ENCODE results near the gene GLTP.
A peak's percentile ranks its signal among the peaks of the same experiment; 100 is the strongest.

The GLTP gene

GRCh38 chr12:109883461-109883860 lies 3.1 kb upstream of the GLTP start:
- no peak overlapping the region for H3K4me3 ChIP-seq (ENCODE audit: low read depth, low read length)

GRCh38 chr12:109881752-109882151 lies 1.4 kb upstream of the GLTP start:
- H3K4me3 ChIP-seq (ENCODE audit: low read depth, low read length): no peak overlapping the region
- no peak for DNase-seq (ENCODE audit: low read depth)
- TF ChIP-seq MYC (IDR thresholded peaks at IDR 0.05; ENCODE audit: low read depth, low read length) (no peak), POLR2A (IDR thresholded peaks at IDR 0.05; ENCODE audit: extremely low read depth, insufficient read length) (no peak)
- TF ChIP-seq, protein P1, sequence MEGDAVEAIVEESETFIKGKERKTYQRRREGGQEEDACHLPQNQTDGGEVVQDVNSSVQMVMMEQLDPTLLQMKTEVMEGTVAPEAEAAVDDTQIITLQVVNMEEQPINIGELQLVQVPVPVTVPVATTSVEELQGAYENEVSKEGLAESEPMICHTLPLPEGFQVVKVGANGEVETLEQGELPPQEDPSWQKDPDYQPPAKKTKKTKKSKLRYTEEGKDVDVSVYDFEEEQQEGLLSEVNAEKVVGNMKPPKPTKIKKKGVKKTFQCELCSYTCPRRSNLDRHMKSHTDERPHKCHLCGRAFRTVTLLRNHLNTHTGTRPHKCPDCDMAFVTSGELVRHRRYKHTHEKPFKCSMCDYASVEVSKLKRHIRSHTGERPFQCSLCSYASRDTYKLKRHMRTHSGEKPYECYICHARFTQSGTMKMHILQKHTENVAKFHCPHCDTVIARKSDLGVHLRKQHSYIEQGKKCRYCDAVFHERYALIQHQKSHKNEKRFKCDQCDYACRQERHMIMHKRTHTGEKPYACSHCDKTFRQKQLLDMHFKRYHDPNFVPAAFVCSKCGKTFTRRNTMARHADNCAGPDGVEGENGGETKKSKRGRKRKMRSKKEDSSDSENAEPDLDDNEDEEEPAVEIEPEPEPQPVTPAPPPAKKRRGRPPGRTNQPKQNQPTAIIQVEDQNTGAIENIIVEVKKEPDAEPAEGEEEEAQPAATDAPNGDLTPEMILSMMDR (IDR thresholded peaks at IDR 0.05; ENCODE audit: low read depth, low read length): no peak
- TF ChIP-seq, protein P2, sequence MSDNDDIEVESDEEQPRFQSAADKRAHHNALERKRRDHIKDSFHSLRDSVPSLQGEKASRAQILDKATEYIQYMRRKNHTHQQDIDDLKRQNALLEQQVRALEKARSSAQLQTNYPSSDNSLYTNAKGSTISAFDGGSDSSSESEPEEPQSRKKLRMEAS (IDR thresholded peaks at IDR 0.05; ENCODE audit: low read depth, low read length): no peak

More at GRCh38 chr12:109883461-109883860, 3.1 kb upstream of the GLTP start:
- TF ChIP-seq MYC (IDR thresholded peaks at IDR 0.05; ENCODE audit: low read depth, low read length) (no peak), POLR2A (IDR thresholded peaks at IDR 0.05; ENCODE audit: extremely low read depth, insufficient read length) (no peak)
- TF ChIP-seq, protein P2 (IDR thresholded peaks at IDR 0.05; ENCODE audit: low read depth, low read length): no peak
- TF ChIP-seq, protein P1 (IDR thresholded peaks at IDR 0.05; ENCODE audit: low read depth, low read length): no peak
- no peak for DNase-seq (ENCODE audit: low read depth)

DNA sequence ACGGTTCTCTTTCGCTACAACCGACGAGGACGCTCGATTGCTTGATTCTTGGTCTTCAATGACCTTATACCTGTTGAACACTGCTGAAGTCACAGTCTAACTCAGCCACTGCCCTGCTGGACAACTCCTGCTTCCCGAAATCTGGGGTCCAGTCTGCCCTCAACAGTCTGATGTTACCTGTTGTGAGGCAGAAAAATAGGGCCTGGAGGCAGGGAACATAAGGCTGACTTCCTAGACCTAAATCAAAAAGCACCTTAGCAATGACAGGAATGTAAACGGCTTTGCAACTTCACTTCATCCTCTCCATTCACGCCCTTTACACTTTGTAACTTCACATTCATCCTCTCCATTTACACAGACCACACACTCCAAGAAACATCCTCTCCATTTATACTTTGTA lies 597 bp upstream of the GLTP start:
- no peak for DNase-seq (ENCODE audit: low read depth)
- TF ChIP-seq, protein P1 (IDR thresholded peaks at IDR 0.05; ENCODE audit: low read depth, low read length): no peak
- TF ChIP-seq POLR2A (IDR thresholded peaks at IDR 0.05; ENCODE audit: extremely low read depth, insufficient read length): no peak
- TF ChIP-seq, protein P2 (IDR thresholded peaks at IDR 0.05; ENCODE audit: low read depth, low read length): no peak
- no peak for TF ChIP-seq MYC (IDR thresholded peaks at IDR 0.05; ENCODE audit: low read depth, low read length)
- peak overlapping the region; percentile 48 for H3K4me3 ChIP-seq (ENCODE audit: low read depth, low read length)

DNA sequence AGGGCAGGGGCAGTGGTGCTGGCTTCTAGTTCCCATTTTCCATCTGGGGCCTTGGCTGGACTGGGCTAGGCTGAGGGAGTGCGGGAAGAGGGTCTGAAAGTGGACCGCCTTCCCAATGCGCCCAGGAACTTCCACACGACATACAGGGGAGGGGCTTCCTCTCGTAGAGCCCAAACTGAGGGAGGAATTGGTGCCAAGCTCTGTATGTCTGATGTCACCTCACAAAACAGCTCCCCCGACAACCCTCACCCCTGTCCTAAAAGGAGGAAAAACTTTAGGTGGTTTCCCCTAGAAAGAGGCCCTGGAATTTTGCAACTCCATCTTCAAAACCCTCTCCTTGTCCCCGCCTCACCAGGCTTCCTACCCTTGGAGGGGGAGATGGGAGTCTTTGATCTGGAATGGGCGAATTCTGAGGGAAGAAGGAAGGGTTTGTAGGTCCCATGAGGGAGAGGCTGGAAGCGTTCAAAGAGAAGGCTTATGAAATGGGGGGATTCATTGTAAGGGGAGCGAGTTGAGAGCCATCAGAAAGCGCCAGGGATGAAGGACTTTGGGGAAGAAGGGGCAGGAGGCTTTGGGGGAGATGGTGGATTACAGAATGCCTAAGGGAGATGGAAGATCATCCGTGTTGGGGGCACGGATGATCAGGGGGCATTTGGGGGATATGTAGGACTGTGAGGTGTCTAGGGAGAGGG lies 844 bp downstream of the GLTP start:
- peak overlapping the region; percentile 81 for H3K4me3 ChIP-seq (ENCODE audit: low read depth, low read length)
- no peak for DNase-seq (ENCODE audit: low read depth)
- TF ChIP-seq POLR2A (IDR thresholded peaks at IDR 0.05; ENCODE audit: extremely low read depth, insufficient read length) (no peak), MYC (IDR thresholded peaks at IDR 0.05; ENCODE audit: low read depth, low read length) (no peak)
- TF ChIP-seq, protein P1 (IDR thresholded peaks at IDR 0.05; ENCODE audit: low read depth, low read length): no peak
- TF ChIP-seq, protein P2 (IDR thresholded peaks at IDR 0.05; ENCODE audit: low read depth, low read length): no peak

GRCh38 chr12:109878749-109879148 lies 1.6 kb downstream of the GLTP start:
- TF ChIP-seq, protein P2 (IDR thresholded peaks at IDR 0.05; ENCODE audit: low read depth, low read length): no peak
- TF ChIP-seq MYC (IDR thresholded peaks at IDR 0.05; ENCODE audit: low read depth, low read length): no peak
- TF ChIP-seq, protein P1 (IDR thresholded peaks at IDR 0.05; ENCODE audit: low read depth, low read length): no peak
- TF ChIP-seq POLR2A (IDR thresholded peaks at IDR 0.05; ENCODE audit: extremely low read depth, insufficient read length): no peak
- H3K4me3 ChIP-seq (ENCODE audit: low read depth, low read length): no peak overlapping the region
- DNase-seq (ENCODE audit: low read depth): no peak

Data from NB4 (cell line).